Measurements from ENCODE around the gene CEP68.

Gene CEP68

DNA sequence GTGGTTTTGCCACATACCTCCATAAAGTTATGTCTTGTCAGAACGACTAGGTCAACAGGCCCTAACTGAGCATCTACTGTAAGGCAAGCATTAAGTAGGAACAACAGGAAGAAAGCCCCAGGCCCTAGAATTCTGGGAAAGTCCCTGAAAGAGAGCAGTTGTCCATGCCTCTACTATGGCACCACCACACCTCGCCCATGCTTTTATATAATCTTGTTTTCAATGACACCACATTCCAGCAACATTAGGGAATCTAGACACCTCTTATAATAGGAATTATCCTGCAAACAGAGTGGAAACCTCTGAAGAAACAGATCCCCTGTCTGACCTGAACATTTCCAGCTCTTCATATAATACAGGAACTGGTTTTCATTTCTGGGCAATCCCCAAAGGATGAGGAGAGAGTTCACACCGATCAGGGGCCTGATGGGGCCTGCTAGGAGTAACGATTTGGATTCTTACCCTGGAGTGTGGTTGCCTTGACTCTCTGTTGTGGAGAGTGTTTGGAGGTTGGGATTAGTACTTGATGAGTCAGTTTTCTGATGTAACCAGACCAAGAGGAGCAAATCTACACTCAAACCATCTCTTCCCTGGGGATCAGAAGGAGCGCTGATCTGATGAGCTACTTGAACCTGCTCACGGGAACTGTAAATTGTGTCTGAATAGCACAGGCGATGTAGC lies 31.9 kb upstream of the CEP68 start:
- DNase-seq (ENCODE audit: low read depth): peak; percentile 86
- TF ChIP-seq, protein P1, sequence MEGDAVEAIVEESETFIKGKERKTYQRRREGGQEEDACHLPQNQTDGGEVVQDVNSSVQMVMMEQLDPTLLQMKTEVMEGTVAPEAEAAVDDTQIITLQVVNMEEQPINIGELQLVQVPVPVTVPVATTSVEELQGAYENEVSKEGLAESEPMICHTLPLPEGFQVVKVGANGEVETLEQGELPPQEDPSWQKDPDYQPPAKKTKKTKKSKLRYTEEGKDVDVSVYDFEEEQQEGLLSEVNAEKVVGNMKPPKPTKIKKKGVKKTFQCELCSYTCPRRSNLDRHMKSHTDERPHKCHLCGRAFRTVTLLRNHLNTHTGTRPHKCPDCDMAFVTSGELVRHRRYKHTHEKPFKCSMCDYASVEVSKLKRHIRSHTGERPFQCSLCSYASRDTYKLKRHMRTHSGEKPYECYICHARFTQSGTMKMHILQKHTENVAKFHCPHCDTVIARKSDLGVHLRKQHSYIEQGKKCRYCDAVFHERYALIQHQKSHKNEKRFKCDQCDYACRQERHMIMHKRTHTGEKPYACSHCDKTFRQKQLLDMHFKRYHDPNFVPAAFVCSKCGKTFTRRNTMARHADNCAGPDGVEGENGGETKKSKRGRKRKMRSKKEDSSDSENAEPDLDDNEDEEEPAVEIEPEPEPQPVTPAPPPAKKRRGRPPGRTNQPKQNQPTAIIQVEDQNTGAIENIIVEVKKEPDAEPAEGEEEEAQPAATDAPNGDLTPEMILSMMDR (IDR thresholded peaks at IDR 0.05; ENCODE audit: insufficient read depth, low read depth, low read length, missing control alignments): no peak
- no peak overlapping the region for H3K4me3 ChIP-seq (ENCODE audit: low read length)

DNA sequence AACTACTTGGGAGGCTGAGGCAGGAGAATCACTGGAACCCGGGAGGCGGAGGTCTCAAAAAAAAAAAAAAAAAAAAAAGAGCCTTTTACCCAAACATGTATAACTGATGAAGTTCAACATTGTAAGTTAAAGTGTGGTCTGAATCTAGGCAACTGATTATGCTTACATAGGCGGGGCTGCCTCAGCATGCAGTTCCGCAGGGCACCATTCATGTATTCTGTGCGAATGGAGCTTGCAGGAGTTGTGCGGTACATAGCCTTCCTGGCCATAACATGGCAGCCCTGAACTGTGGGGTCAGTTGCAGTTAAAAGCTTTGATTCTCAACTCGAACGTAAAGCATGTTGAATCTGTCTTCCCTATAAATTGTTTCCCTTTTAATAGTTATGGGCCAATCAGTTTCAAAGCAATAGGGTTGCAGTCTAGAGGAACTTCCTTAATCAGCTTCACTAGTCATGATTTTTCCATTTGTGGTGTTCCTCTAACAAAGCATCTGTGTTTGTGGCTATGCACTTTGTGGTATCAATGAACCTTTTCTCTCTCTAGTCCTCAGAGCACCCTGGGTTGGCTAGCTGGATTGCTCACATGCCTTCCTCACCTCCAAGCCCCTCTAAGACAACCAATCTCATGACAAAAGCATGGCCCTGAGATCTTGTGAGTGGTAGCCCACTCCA lies 30.6 kb upstream of the CEP68 start:
- TF ChIP-seq, protein P1 (IDR thresholded peaks at IDR 0.05; ENCODE audit: insufficient read depth, low read depth, low read length, missing control alignments): no peak
- no peak overlapping the region for H3K4me3 ChIP-seq (ENCODE audit: low read length)
- no peak for DNase-seq (ENCODE audit: low read depth)

DNA sequence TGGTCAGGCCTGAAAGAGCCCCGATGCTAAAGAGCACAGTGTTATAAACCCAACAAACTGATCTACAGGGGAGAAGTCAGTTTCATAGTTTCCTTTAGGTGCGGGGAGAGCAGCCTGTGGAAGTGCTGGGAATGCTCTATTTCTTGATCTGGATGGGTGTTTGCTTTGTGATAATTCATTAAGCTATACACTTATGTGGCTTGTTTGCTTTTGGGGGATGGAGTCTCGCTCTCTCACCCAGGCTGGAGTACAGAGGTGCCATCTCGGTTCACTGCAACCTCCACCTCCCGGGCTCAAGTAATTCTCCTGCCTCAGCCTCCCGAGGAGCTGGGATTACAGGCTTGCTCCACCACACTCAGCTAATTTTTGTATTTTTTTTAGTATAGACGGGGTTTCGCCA lies 30.1 kb upstream of the CEP68 start:
- no peak overlapping the region for H3K4me3 ChIP-seq (ENCODE audit: low read length)
- TF ChIP-seq, protein P1 (IDR thresholded peaks at IDR 0.05; ENCODE audit: insufficient read depth, low read depth, low read length, missing control alignments): no peak
- DNase-seq (ENCODE audit: low read depth): no peak

DNA sequence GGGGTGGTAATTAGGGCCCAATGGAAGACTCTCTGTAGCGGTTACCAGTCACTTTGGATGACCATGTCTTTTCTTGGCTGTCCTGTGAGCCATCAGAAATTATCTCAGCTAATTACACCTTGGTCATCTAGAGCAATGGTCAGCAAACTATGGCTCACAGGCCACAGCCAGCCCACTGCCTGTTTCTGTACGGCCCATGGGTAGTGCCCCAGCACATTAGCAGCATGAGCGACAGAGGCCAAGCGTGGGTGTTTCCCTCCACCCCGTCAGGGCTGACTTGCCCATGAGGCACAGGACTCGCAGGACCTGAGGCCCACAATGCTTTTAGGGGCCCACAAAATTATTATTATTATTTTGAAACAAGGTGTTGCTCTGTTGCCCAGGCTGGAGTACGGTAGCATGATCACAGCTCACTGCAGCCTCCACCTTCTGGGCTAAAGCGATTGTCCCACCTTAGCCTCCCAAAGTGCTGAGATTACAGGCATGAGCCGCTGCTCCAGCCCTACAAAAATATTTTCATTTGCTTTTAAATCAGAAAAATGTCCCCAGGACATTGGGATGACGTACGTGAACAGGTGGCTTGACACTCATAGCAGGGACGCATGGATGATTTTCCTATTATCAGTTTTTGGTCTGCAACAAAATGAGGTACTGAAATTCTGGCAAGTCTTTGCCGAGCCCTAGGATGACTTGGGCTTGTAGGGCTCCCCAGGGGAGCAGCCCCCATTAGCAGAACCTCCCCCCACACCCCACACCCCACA lies 29.3 kb upstream of the CEP68 start:
- no peak overlapping the region for H3K4me3 ChIP-seq (ENCODE audit: low read length)
- TF ChIP-seq, protein P1 (IDR thresholded peaks at IDR 0.05; ENCODE audit: insufficient read depth, low read depth, low read length, missing control alignments): no peak

DNA sequence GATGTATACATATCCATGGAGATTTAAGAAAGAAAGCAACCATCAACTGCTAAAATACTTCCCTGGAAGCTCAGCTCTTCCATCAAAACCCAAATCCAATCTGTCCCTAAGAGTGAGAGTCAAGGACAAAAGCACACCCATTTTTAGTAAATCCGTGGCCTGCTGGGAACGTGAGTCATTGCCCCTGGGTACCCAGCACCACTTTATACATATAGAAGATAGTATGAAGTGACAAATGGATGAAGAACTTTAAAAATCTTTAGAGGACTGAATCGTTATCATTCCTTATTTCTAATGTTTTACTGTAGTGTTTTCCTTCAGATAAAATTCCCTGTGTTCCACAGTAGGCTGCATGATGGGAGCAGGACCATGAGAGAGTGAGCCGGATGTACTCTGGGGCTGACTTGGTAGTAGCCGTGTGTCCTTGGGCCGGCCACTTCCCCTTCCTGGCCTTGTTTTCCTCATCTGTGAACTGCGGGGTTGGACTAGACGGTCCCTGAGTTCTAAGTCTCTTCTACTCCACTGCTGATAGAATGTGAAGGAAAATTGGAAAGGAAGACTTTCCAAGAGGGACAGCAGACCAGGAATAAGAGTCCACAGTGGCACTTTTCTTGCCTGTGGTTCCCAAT lies 28.5 kb upstream of the CEP68 start:
- no peak for DNase-seq (ENCODE audit: low read depth)
- TF ChIP-seq, protein P1 (IDR thresholded peaks at IDR 0.05; ENCODE audit: insufficient read depth, low read depth, low read length, missing control alignments): no peak
- no peak overlapping the region for H3K4me3 ChIP-seq (ENCODE audit: low read length)

More for the DNA sequence above, 29.3 kb upstream of the CEP68 start:
- DNase-seq (ENCODE audit: low read depth): no peak

DNA sequence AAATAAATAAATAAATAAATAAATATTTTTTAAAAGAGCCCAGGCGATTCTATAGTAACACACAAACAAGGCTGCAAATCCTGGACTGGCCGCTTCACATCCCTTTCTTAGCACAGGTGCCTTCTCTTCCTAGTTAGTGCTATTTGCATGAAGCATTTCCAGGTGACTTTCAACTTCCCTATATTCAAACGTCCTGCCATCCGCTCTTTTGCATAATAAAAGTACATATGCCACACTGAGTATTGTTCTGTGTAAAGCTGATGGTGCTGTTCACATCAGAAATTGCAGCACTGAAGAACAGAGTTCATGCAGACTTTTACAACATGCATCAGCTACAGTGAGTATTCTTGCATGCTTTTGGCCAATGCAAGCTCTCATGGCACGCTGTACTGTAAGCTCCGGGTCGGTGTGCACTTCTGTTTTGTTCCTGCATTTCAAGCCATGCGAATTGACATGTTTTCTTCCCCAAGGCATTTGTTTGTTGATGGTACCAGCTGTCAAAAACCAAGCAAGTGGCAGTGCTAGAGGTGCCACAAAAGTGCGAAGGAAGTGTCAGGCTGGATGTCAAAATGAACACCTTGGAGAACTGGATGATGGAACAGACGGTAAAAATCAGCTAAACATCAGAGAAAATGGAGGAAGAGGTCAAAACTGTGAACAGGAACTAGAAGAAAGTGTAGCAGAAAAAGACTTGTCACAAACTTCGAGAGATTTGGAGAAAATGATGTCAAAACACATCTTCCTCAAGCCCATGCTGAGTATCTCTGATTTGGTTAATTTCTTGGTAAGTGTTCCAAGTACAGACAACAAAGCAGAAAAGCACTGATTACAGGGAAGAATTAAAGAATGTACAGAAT lies 25.5 kb upstream of the CEP68 start:
- no peak overlapping the region for H3K4me3 ChIP-seq (ENCODE audit: low read length)

More for the DNA sequence above, 25.5 kb upstream of the CEP68 start:
- DNase-seq (ENCODE audit: low read depth): no peak
- TF ChIP-seq, protein P1 (IDR thresholded peaks at IDR 0.05; ENCODE audit: insufficient read depth, low read depth, low read length, missing control alignments): no peak

Data from epithelial cell of esophagus (primary cell).